ENCODE data around the gene KCTD5. TPM values are rescaled to one million over a fixed set of nuclear protein-coding genes. Genes with fewer than 3 reads are reported as not detected.
A peak's percentile ranks its signal among the peaks of the same experiment; 100 is the strongest.

The KCTD5 gene
- total and polyA plus RNA-seq, 10 of the 15 experiments (the other 5 are each of a cell fraction or from before 2014, with no cell fraction given) = 0.58 to 56.4 (median 37.3) TPM

- TF ChIP-seq ZBTB4 (CRISPR knock-in tag; IDR thresholded peaks at IDR 0.05) (no peak), SIN3A (IDR thresholded peaks at IDR 0.05; ENCODE audit: low read depth, low read length) (peak; percentile 57; the same call in 1 of the 2 replicates), KAT2A (conservative IDR thresholded peaks at IDR 0.05; ENCODE audit: control insufficient read depth, low read depth, low read length) (no peak), MEF2B (IDR thresholded peaks at IDR 0.05; ENCODE audit: partially characterized antibody, poor library complexity, severe bottlenecking) (peak; percentile 17), ZNF274 (IDR thresholded peaks at IDR 0.05; ENCODE audit: insufficient read depth, insufficient read length) (no peak), ZNF217 (IDR thresholded peaks at IDR 0.05) (no peak), YBX1 (IDR thresholded peaks at IDR 0.05) (no peak), PKNOX1 (IDR thresholded peaks at IDR 0.05) (no peak), SRF (IDR thresholded peaks at IDR 0.05; ENCODE audit: low read depth in 2 of 2, low read length in 2 of 2) (no peak), NR2C2 (IDR thresholded peaks at IDR 0.05; ENCODE audit: borderline replicate concordance, control insufficient read depth, insufficient read length, low read depth) (no peak), RCOR1 (conservative IDR thresholded peaks at IDR 0.05; ENCODE audit: low read depth, low read length) (peak; percentile 87; the same call in 1 of the 2 replicates)
Observed at GRCh38 chr16:2715519-2715918, 33.2 kb downstream of the KCTD5 start (continued).

All from GM12878 (cell line).